Osteoblast (primary cell): Measurements from ENCODE around the gene LRRC74A. TPM values are rescaled to one million over a fixed set of nuclear protein-coding genes. Genes with fewer than 3 reads are reported as not detected.

Experiments
- DNase-seq: peaks from one replicate; pipeline ENCODE4 v3.0.0; 2011; ENCODE audit warnings: low spot score, mixed read lengths; ENCODE audit not compliant: insufficient read length; ENCODE audit errors: missing footprints
- H2AFZ ChIP-seq: 2 replicates; pipeline ENCODE4 v1.6.0; 2011; ENCODE audit warnings: mild to moderate bottlenecking, low read length
- H3K27ac ChIP-seq: 2 replicates; pipeline ENCODE4 v1.5.1; 2011; ENCODE audit warnings: mild to moderate bottlenecking, low read depth, low read length, moderate library complexity
- H3K27me3 ChIP-seq: 2 replicates; pipeline ENCODE4 v1.6.0; 2012; ENCODE audit warnings: mild to moderate bottlenecking, control low read depth, inconsistent platforms, low read length, moderate library complexity; ENCODE audit not compliant: insufficient read depth
- H3K36me3 ChIP-seq: 2 replicates; pipeline ENCODE4 v1.5.1; 2011; ENCODE audit warnings: mild to moderate bottlenecking, low read length, control low read depth, moderate library complexity; ENCODE audit not compliant: insufficient read depth
- H3K4me1 ChIP-seq: 2 replicates; pipeline ENCODE4 v1.5.1; 2011; ENCODE audit warnings: mild to moderate bottlenecking, low read length, control low read depth, moderate library complexity; ENCODE audit not compliant: insufficient read depth
- H3K4me2 ChIP-seq: 2 replicates; pipeline ENCODE4 v1.6.0; 2011; ENCODE audit warnings: mild to moderate bottlenecking, low read length; ENCODE audit not compliant: insufficient read depth
- H3K4me3 ChIP-seq: fragments of 200-600 bp; sonication (generic); 3 replicates; pipeline ENCODE4 v1.5.1; 2012; ENCODE audit warnings: mild to moderate bottlenecking, low read length, inconsistent platforms; ENCODE audit not compliant: insufficient read depth
- H3K79me2 ChIP-seq: 2 replicates; pipeline ENCODE4 v1.6.0; 2012; ENCODE audit warnings: mild to moderate bottlenecking, low read length, control low read depth, inconsistent platforms; ENCODE audit not compliant: insufficient read depth
- H3K9me3 ChIP-seq: 2 replicates; pipeline ENCODE4 v1.5.1; 2011; ENCODE audit warnings: low read depth, low read length, control low read depth
- H4K20me1 ChIP-seq: 2 replicates; pipeline ENCODE4 v1.6.0; 2012; ENCODE audit warnings: mild to moderate bottlenecking, low read length, control low read depth; ENCODE audit not compliant: insufficient read depth
- CTCF ChIP-seq: IDR thresholded peaks from 2 replicates; pipeline ENCODE4 v1.5.1; 2011; ENCODE audit warnings: mild to moderate bottlenecking, low read depth, low read length, moderate library complexity; ENCODE audit errors: extremely low read depth
- total RNA-seq: library from RNA; depleted of rRNA; stranded (reverse); fragments of >200 nt; gene quantifications from 2 replicates; pipeline ENCODE4 v1.2.3, GENCODE V29; 2012

LRRC74A gene
- total RNA-seq, 1 donor, result not detected

- H3K27me3 ChIP-seq, result no peaks in the 10 kb centered on the region
- peaks cover 2% of the 10 kb centered on the region for H3K36me3 ChIP-seq
- no peak overlapping the region for H3K4me2 ChIP-seq
- H4K20me1 ChIP-seq, result no peaks in the 10 kb centered on the region
- H2AFZ ChIP-seq, result no peak overlapping the region
- H3K4me3 ChIP-seq, result no peak overlapping the region
- peaks cover 16% of the 10 kb centered on the region for H3K4me1 ChIP-seq
- TF ChIP-seq CTCF, result no peak
- H3K79me2 ChIP-seq, result no peaks in the 10 kb centered on the region
- no peak for DNase-seq
- no peaks in the 10 kb centered on the region for H3K9me3 ChIP-seq
- no peak overlapping the region for H3K27ac ChIP-seq
Measured at GRCh38 chr14:76781648-76782051, 44.6 kb upstream of the LRRC74A start.

GRCh38 chr14:76782115-76782884, 43.9 kb upstream of the LRRC74A start:
- no peaks in the 10 kb centered on the region for H3K27me3 ChIP-seq
- no peak overlapping the region for H3K4me2 ChIP-seq
- no peaks in the 10 kb centered on the region for H3K79me2 ChIP-seq

GRCh38 chr14:76782885-76783566, 43.2 kb upstream of the LRRC74A start:
- no peak for DNase-seq
- Histone ChIP-seq H2AFZ (no peak overlapping the region), H3K4me1 (peaks cover 16% of the 10 kb centered on the region)

More at GRCh38 chr14:76782115-76782884, 43.9 kb upstream of the LRRC74A start:
- H3K36me3 ChIP-seq, result peaks cover 6% of the 10 kb centered on the region
- no peak overlapping the region for H3K27ac ChIP-seq
- no peaks in the 10 kb centered on the region for H3K9me3 ChIP-seq
- H4K20me1 ChIP-seq, result no peaks in the 10 kb centered on the region
- H3K4me3 ChIP-seq, result no peak overlapping the region
- H3K4me1 ChIP-seq, result peaks cover 16% of the 10 kb centered on the region
- no peak for TF ChIP-seq CTCF
- peak; percentile 62 for DNase-seq
- no peak overlapping the region for H2AFZ ChIP-seq

More at GRCh38 chr14:76782885-76783566, 43.2 kb upstream of the LRRC74A start:
- no peaks in the 10 kb centered on the region for H3K79me2 ChIP-seq
- peaks cover 10% of the 10 kb centered on the region for H3K36me3 ChIP-seq
- no peaks in the 10 kb centered on the region for H3K9me3 ChIP-seq
- no peaks in the 10 kb centered on the region for H4K20me1 ChIP-seq
- H3K27me3 ChIP-seq, result no peaks in the 10 kb centered on the region
- H3K4me2 ChIP-seq, result no peak overlapping the region
- no peak overlapping the region for H3K27ac ChIP-seq
- no peak overlapping the region for H3K4me3 ChIP-seq
- TF ChIP-seq CTCF, result no peak
